Activated B cell treated with CpG ODN at 0.5 μM for 24 hours (primary cell): Measurements from ENCODE around the gene PRADC1. TPM values are rescaled to one million over a fixed set of nuclear protein-coding genes. Genes with fewer than 3 reads are reported as not detected.

Experiments used
- ATAC-seq: fragments of 200-7000 bp; cut with Tn5 transposase; one replicate; pipeline ENCODE4 v1.10.0; 2021; ENCODE audit warnings: low read depth, mild to moderate bottlenecking, moderate library complexity
- CTCF ChIA-PET: fragments of 350-600 bp; sonication (Branson Sonifier 250); formaldehyde crosslinking; loops from one replicate; lab custom pipeline; 2021; ENCODE audit warnings: antibody characterized with exemption; lab: Charles Lee
- POLR2A ChIA-PET: fragments of 350-600 bp; sonication (Branson Sonifier 250); formaldehyde crosslinking; loops from one replicate; lab custom pipeline; 2021; ENCODE audit warnings: antibody characterized with exemption; lab: Charles Lee
- DNase-seq: peaks from one replicate; pipeline ENCODE4 v3.0.0; 2022
- H3K27ac Mint-ChIP-seq: one replicate; pipeline ENCODE4 v1.8.0; 2020; ENCODE audit warnings: mixed read lengths
- H3K27me3 Mint-ChIP-seq: one replicate; pipeline ENCODE4 v1.8.0; 2021; ENCODE audit warnings: mixed read lengths
- H3K36me3 Mint-ChIP-seq: one replicate; pipeline ENCODE4 v1.8.0; 2021; ENCODE audit warnings: low read depth, mixed read lengths
- H3K4me1 Mint-ChIP-seq: one replicate; pipeline ENCODE4 v1.8.0; 2021; ENCODE audit warnings: mixed read lengths
- H3K4me3 Mint-ChIP-seq: one replicate; pipeline ENCODE4 v1.8.0; 2020; ENCODE audit warnings: mild to moderate bottlenecking, mixed read lengths
- H3K9me3 Mint-ChIP-seq: one replicate; pipeline ENCODE4 v1.8.0; 2020; ENCODE audit warnings: mixed read lengths
- intact Hi-C: fragments of 100-400 bp; cut with micrococcal nuclease; formaldehyde crosslinking; loops from one replicate; pipeline ENCODE4 v1.15.1; 2024
- total RNA-seq: library from RNA; stranded (reverse); gene quantifications from 2 replicates; pipeline ENCODE4 v1.2.3, GENCODE V29; 2022
- TF ChIP-seq, protein P1 (sequence below): fragments of 200-600 bp; IDR thresholded peaks from one replicate; pipeline ENCODE4 v1.8.0; 2022; ENCODE audit warnings: antibody characterized with exemption, mild to moderate bottlenecking

Gene PRADC1
- total RNA-seq, 1 donor from 2014 or later: 4.6 TPM

DNA sequence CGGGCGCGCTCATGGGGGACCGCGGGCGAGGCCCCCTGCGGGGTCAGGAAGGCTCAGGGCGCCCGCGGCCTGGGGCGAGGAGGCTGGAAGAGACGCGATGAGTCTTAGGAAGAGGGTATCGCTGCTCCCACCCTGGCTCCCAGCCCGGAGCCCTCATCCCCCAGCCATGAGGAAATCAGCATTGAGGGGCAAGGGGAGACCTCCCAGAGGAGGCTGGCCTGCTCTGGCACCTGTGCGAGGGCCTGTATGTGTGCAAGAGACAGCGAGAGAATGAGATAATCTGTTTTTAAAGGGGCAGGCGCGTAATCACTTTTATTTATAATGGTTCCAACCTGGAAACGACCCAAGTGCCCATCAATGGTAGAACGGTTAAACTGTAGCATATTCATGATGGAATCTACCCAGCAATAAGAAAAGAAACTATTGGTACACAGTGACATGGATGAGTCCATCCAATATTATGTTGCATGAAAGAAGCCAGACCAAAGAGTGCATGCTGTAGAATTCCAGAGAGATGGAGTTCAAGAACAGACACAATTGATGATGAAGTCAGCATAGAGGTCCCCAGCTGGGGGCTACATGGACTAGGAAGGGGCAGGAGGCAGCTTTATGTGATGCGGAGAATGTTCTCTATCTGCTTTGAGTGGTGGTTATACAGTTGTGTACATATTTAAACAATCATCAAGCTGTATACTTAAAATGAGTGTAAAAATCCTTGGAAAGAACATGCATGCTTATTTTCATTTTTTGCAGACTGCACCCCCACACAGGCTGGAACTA is 36.8 kb upstream of the PRADC1 start:
- CTCF ChIA-PET: no interaction called here
- intact Hi-C loops: loop anchor here (1.0 to 2.0 kb wide), 3 partner anchors 14 to 37 kb away; partner anchors contain the start of genes FBXO41 and PRADC1
- ATAC-seq (no peak), DNase-seq (no peak)
- TF ChIP-seq, protein P1, sequence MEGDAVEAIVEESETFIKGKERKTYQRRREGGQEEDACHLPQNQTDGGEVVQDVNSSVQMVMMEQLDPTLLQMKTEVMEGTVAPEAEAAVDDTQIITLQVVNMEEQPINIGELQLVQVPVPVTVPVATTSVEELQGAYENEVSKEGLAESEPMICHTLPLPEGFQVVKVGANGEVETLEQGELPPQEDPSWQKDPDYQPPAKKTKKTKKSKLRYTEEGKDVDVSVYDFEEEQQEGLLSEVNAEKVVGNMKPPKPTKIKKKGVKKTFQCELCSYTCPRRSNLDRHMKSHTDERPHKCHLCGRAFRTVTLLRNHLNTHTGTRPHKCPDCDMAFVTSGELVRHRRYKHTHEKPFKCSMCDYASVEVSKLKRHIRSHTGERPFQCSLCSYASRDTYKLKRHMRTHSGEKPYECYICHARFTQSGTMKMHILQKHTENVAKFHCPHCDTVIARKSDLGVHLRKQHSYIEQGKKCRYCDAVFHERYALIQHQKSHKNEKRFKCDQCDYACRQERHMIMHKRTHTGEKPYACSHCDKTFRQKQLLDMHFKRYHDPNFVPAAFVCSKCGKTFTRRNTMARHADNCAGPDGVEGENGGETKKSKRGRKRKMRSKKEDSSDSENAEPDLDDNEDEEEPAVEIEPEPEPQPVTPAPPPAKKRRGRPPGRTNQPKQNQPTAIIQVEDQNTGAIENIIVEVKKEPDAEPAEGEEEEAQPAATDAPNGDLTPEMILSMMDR: no peak
- no peaks in the 10 kb centered on the region for H3K27me3 Mint-ChIP-seq
- peaks cover 10% of the 10 kb centered on the region for H3K36me3 Mint-ChIP-seq
- H3K9me3 Mint-ChIP-seq: no peaks in the 10 kb centered on the region
- H3K4me3 Mint-ChIP-seq: peak overlapping the region; percentile 8
- POLR2A ChIA-PET: interaction anchor here (1.3 kb wide), 1 partner anchor 36 kb away, joined by 4 read pairs; the partner anchor contains the start of gene CCT7
- H3K4me1 Mint-ChIP-seq: peaks cover 18% of the 10 kb centered on the region
- no peak overlapping the region for H3K27ac Mint-ChIP-seq

DNA sequence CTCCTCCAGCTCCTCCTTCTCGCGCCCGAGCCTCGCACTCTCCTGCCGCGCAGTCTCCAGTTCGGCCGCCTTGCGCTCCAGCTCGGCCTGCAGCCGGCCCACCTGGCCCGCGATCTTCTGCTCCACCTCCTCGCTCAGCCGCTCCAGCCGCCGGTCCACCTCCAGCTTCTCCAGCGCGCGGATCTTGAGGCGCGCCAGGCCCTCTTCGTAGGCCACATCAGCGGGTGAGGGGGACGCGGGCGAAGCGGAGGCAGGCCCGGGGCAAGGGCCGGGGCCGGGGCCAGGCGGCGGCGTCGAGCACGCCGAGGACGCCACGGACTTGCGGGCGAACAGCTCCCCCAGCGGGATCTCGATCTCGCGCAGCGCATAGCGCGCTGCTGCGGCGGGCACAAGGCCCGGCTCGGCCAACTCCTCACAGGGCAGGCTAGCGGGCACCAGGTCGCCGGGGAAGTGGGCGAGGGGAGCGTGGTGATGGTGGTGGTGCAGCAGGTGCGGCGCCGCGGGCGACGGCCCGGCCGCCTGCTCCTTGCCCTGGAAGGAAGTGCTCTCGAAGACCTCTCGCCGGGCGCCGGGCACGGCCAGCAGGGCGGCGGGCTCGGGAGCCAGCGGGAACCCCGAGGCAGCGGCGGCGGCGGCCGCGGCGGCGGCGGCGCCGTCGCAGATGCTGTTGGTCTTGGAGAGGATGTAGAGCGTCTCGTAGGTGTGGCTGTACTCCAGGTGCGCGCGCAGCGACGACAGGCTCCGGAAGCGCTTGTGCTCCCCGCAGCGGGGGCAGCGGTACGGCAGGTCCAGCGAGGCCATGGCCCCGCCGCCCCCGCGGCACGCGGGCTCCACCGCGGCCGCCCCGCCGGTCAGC is 36.0 kb upstream of the PRADC1 start:
- Mint-ChIP-seq H3K27me3 (no peaks in the 10 kb centered on the region), H3K4me1 (peaks cover 18% of the 10 kb centered on the region), H3K36me3 (peaks cover 15% of the 10 kb centered on the region), H3K27ac (no peak overlapping the region), H3K4me3 (peak overlapping the region; percentile 44), H3K9me3 (no peaks in the 10 kb centered on the region)
- intact Hi-C loops: loop anchor here (1.0 to 2.0 kb wide), 3 partner anchors 15 to 36 kb away; partner anchors contain the start of genes FBXO41 and PRADC1
- peak; percentile 54 for DNase-seq
- ChIA-PET CTCF (interaction anchor here (0.8 to 1.2 kb wide), 2 partner anchors 16 to 20 kb away, joined by 3 read pairs; no protein-coding TSS in a partner anchor), POLR2A (interaction anchor here (1.0 to 1.3 kb wide), 2 partner anchors 35 to 36 kb away, joined by 4 read pairs; partner anchors contain the start of genes CCT7 and PRADC1)
- peak; percentile 92 for ATAC-seq
- TF ChIP-seq, protein P1: no peak

DNA sequence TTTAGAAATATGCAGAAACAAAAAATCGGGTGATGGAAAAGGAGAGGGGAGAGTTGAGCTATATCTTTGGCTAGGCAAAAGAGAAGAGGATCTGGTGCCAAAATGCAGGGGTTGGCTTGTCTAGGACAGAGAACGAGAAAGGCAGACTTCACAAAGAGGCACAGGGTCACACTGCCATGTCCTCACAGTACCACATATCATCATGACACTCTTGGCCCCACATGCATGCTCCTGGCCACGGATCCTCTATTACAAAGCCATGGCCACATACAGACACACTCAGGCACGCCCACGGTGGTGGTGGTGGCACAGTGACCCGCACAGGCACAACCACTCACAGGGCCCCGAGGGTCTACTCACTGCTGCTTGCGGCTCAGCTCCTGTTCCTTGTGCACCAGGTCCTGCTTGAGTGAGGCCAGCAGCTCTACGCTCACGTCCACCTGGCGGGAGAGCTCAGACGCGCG is 35.4 kb upstream of the PRADC1 start:
- Mint-ChIP-seq H3K36me3 (peaks cover 20% of the 10 kb centered on the region), H3K27ac (no peak overlapping the region), H3K27me3 (no peaks in the 10 kb centered on the region), H3K9me3 (no peaks in the 10 kb centered on the region), H3K4me1 (peaks cover 18% of the 10 kb centered on the region), H3K4me3 (peak overlapping the region; percentile 2)
- TF ChIP-seq, protein P1: no peak
- POLR2A ChIA-PET: interaction anchor here (1.0 to 1.3 kb wide), 2 partner anchors 34 to 35 kb away, joined by 4 read pairs; partner anchors contain the start of genes CCT7 and PRADC1
- CTCF ChIA-PET: interaction anchor here (0.8 to 1.2 kb wide), 2 partner anchors 17 to 20 kb away, joined by 3 read pairs; no protein-coding TSS in a partner anchor
- intact Hi-C loops: loop anchor here (2.0 kb wide), 2 partner anchors 26 to 36 kb away; partner anchors contain the start of gene PRADC1
- DNase-seq (no peak), ATAC-seq (no peak)

DNA sequence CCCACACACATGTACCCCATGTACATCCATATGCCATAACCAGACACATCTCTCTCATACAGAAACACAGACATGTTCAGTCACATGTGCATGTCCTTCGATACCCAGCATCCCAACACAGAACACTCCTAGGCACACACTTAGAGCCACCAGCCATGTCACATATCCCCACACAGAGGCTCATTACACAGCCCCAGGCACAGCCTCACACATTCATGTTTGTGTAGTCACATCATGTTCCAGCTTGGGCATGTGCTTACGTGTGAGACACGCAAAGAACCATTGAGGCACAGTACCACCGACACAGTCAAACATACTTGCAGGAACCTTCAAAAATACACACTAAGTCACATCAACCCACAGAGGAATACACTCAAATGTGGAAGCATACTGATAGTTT is 34.0 kb upstream of the PRADC1 start:
- Mint-ChIP-seq H3K36me3 (peaks cover 28% of the 10 kb centered on the region), H3K4me1 (peaks cover 18% of the 10 kb centered on the region), H3K4me3 (no peak overlapping the region), H3K27ac (no peak overlapping the region), H3K27me3 (no peaks in the 10 kb centered on the region), H3K9me3 (no peaks in the 10 kb centered on the region)
- ChIA-PET POLR2A (no interaction called here), CTCF (no interaction called here)
- intact Hi-C loops: no loop called here
- DNase-seq: no peak
- TF ChIP-seq, protein P1: no peak
- no peak for ATAC-seq
